HG02870 (cell line): Measurements from ENCODE around the gene CD8B.

ENCODE experiments used
- ATAC-seq: cut with Tn5 transposase; IDR thresholded peaks from one replicate; pipeline ENCODE4 v1.9.1; 2021; ENCODE audit warnings: mild to moderate bottlenecking, moderate library complexity; ENCODE audit not compliant: unreplicated experiment

Gene CD8B

GRCh38 chr2:86806059-86806857 lies 55.4 kb downstream of the CD8B start:
- ATAC-seq: no peak

- ATAC-seq: no peak
Observed at GRCh38 chr2:86800856-86801567, 60.7 kb downstream of the CD8B start.

- ATAC-seq: no peak
Observed at GRCh38 chr2:86794861-86795260, 66.8 kb downstream of the CD8B start.

GRCh38 chr2:86793752-86794151 lies 67.9 kb downstream of the CD8B start:
- ATAC-seq: no peak

GRCh38 chr2:86791573-86791972 lies 70.1 kb downstream of the CD8B start:
- ATAC-seq: no peak

GRCh38 chr2:86790676-86791572 lies 70.8 kb downstream of the CD8B start, which contains the start of gene CD8A:
Gene CD8A (minus strand): TSS chr2:86790913. CDS start chr2:86790825, 88 bp downstream.
- ATAC-seq: no peak

- ATAC-seq: no peak
Observed at GRCh38 chr2:86790134-86790675, 71.5 kb downstream of the CD8B start.

GRCh38 chr2:86789687-86790133 lies 72.0 kb downstream of the CD8B start:
- ATAC-seq: no peak

GRCh38 chr2:86788881-86789686 lies 72.6 kb downstream of the CD8B start:
- no peak for ATAC-seq

GRCh38 chr2:86788165-86788564 lies 73.5 kb downstream of the CD8B start:
- no peak for ATAC-seq

- no peak for ATAC-seq
Observed at GRCh38 chr2:86787736-86788135, 74.0 kb downstream of the CD8B start.

GRCh38 chr2:86786001-86786536 lies 75.6 kb downstream of the CD8B start:
- no peak for ATAC-seq

GRCh38 chr2:86785456-86785855 lies 76.2 kb downstream of the CD8B start:
- no peak for ATAC-seq

GRCh38 chr2:86783615-86784339 lies 77.9 kb downstream of the CD8B start:
- ATAC-seq: peak; percentile 97

- ATAC-seq: no peak
Observed at GRCh38 chr2:86782748-86783147, 78.9 kb downstream of the CD8B start.

- no peak for ATAC-seq
Observed at GRCh38 chr2:86781363-86781762, 80.3 kb downstream of the CD8B start.

- ATAC-seq: no peak
Observed at GRCh38 chr2:86779971-86780370, 81.7 kb downstream of the CD8B start.

- no peak for ATAC-seq
Observed at GRCh38 chr2:86778957-86779356, 82.7 kb downstream of the CD8B start.

- ATAC-seq: no peak
Observed at GRCh38 chr2:86776532-86776931, 85.2 kb downstream of the CD8B start.
